GM23248 (cell line): ENCODE measurements around the gene MARS1.

ENCODE experiments used
- EZH2 ChIP-seq: fragments of 200-600 bp; sonication (generic); IDR thresholded peaks from 2 replicates; pipeline ENCODE4 v1.6.1; 2018; ENCODE audit warnings: antibody characterized with exemption, mild to moderate bottlenecking; ENCODE audit not compliant: insufficient read depth, poor library complexity, severe bottlenecking
- EZH2phosphoT487 ChIP-seq: fragments of 200-600 bp; sonication (generic); IDR thresholded peaks from 2 replicates; pipeline ENCODE4 v1.6.1; 2018; ENCODE audit warnings: antibody characterized with exemption, moderate library complexity, mild to moderate bottlenecking, low read depth; ENCODE audit not compliant: insufficient read depth

DNA sequence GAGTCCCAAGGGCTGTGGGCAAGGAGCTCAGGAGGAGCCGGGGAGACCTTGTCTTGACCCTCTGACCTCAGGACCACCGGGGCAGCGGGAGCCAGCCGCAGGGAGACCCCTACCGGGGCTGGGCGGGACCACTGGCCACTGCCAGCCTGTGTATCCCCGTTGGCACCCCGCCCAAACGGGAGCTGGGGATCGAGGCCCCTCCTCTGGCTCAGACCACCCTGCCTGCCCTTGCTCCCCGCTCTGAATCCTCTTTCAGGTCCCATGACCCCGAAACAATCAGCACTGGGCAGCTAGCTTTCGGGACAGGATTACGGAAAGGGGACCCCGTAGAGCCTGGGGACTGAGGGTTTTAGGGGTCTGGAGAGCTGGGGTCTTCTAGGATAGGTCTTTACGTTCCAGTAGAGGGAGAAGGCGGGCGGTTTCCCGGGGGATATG, 27.0 kb upstream of the MARS1 start:
- no peak for TF ChIP-seq EZH2phosphoT487
- no peak for TF ChIP-seq EZH2
